Esophagus squamous epithelium (tissue), 4 donors: ENCODE measurements around the gene KCNN3.

ENCODE experiments used
- POLR2A ChIP-seq, 4 donors: fragments of 450-650 bp; IDR thresholded peaks; one replicate each; pipeline ENCODE4 v1.6.1; 2017; ENCODE audit warnings: antibody characterized with exemption in 4 of 4, mild to moderate bottlenecking in 4 of 4, moderate library complexity in 3 of 4
- TF ChIP-seq, protein P1 (sequence below), 6 experiments: fragments of 450-650 bp in 4 of 6; fragments of 200-600 bp in 2 of 6; sonication (generic) in 2 of 6; IDR thresholded peaks; one replicate each; pipeline ENCODE4 v1.5.1; 2016 to 2019; ENCODE audit warnings: antibody characterized with exemption in 6 of 6, mild to moderate bottlenecking in 4 of 6, moderate library complexity in 4 of 6

DNA sequence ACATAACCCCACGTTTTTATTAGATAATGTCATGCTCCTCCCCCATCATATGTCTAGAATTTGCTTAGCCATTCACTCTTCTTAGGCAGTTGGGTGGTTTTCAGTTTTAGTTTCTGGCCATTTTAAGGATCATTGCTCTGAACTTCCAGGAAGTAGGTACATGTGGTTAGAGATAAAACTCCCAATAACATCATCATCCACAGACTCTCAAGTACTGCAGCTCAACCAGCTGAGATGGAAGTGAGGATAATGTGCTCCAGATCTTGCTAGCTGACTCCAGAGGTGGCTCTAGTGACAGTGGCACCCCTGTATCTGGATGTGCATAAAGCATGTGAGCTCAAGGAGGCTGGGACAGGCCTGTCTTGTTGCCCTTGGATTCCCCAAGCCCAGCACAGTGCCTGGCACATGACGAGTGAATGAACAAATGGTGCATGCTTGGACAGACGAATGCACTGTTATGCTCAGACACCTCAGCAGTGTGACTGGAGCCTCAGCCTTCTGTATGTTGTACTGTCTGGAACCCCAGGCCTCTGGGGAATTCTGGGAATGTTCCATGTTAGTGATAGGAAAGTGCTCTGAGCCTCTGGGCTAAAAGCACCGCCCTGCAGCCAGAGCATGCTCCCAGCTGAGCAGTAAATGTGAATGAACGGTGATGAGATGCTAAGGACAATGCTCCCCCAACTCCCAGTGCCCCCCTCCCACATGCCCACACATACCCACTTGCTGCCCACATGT is 16.4 kb upstream of the KCNN3 start:
- TF ChIP-seq, protein P1, sequence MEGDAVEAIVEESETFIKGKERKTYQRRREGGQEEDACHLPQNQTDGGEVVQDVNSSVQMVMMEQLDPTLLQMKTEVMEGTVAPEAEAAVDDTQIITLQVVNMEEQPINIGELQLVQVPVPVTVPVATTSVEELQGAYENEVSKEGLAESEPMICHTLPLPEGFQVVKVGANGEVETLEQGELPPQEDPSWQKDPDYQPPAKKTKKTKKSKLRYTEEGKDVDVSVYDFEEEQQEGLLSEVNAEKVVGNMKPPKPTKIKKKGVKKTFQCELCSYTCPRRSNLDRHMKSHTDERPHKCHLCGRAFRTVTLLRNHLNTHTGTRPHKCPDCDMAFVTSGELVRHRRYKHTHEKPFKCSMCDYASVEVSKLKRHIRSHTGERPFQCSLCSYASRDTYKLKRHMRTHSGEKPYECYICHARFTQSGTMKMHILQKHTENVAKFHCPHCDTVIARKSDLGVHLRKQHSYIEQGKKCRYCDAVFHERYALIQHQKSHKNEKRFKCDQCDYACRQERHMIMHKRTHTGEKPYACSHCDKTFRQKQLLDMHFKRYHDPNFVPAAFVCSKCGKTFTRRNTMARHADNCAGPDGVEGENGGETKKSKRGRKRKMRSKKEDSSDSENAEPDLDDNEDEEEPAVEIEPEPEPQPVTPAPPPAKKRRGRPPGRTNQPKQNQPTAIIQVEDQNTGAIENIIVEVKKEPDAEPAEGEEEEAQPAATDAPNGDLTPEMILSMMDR (IDR thresholded peaks at IDR 0.05) = no peak
- no peak for TF ChIP-seq POLR2A (IDR thresholded peaks at IDR 0.05)
